Activated CD8-positive, alpha-beta memory T cell treated with anti-CD3 and anti-CD28 coated beads, Interleukin-2, amount 50 U/mL, for 24 hours (primary cell): ENCODE results near the gene DHRS3.

Source experiments
- DNase-seq: peaks from one replicate; pipeline ENCODE4 v3.0.0-alpha.2; 2020; ENCODE audit errors: extremely low read depth

The DHRS3 gene

GRCh38 chr1:12518931-12519692, 98.9 kb downstream of the DHRS3 start:
- no peak for DNase-seq
